T-helper 1 cell treated with Interleukin-12 subunit alpha and Interleukin-12 subunit beta and Interleukin-4 antibody, amounts not matched to agents 30 μg/mL and 1 μg/mL, for 36 hours (primary cell): Measurements from ENCODE around the gene COPS4.
"Not testable (repeated sequence)": the region's sequence is repeated elsewhere in the genome, so short reads cannot be mapped to it uniquely, and the experiment has no call there.

Experiments used
- H3K27ac Mint-ChIP-seq: one replicate; pipeline ENCODE4 v1.8.0; 2021; ENCODE audit warnings: mild to moderate bottlenecking, mixed read lengths
- H3K27me3 Mint-ChIP-seq: one replicate; pipeline ENCODE4 v1.8.0; 2021; ENCODE audit warnings: low read depth, mixed read lengths
- H3K36me3 Mint-ChIP-seq: one replicate; pipeline ENCODE4 v1.8.0; 2021; ENCODE audit warnings: low read depth, mixed read lengths
- H3K4me1 Mint-ChIP-seq: one replicate; pipeline ENCODE4 v1.8.0; 2021; ENCODE audit warnings: low read depth, mixed read lengths
- H3K4me3 Mint-ChIP-seq: one replicate; pipeline ENCODE4 v1.8.0; 2021; ENCODE audit warnings: mild to moderate bottlenecking, moderate library complexity, mixed read lengths
- H3K9me3 Mint-ChIP-seq: one replicate; pipeline ENCODE4 v1.8.0; 2021; ENCODE audit warnings: mixed read lengths

The COPS4 gene

GRCh38 chr4:83012687-83013419, 22.1 kb upstream of the COPS4 start:
- H3K4me1 Mint-ChIP-seq, result peaks cover 33% of the 10 kb centered on the region
- H3K36me3 Mint-ChIP-seq, result peaks cover 4% of the 10 kb centered on the region
- peak overlapping the region; percentile 92 for H3K4me3 Mint-ChIP-seq
- no peaks in the 10 kb centered on the region for H3K27me3 Mint-ChIP-seq
- H3K27ac Mint-ChIP-seq, result peak overlapping the region; percentile 93
- H3K9me3 Mint-ChIP-seq, result no peaks in the 10 kb centered on the region

GRCh38 chr4:83013420-83013867, 21.5 kb upstream of the COPS4 start:
- no peaks in the 10 kb centered on the region for H3K9me3 Mint-ChIP-seq
- peak overlapping the region; percentile 92 for H3K4me3 Mint-ChIP-seq
- H3K36me3 Mint-ChIP-seq, result peaks cover 4% of the 10 kb centered on the region
- no peaks in the 10 kb centered on the region for H3K27me3 Mint-ChIP-seq
- peaks cover 30% of the 10 kb centered on the region for H3K4me1 Mint-ChIP-seq
- H3K27ac Mint-ChIP-seq, result peak overlapping the region; percentile 93

GRCh38 chr4:83013902-83014301, 21.1 kb upstream of the COPS4 start:
- Mint-ChIP-seq H3K9me3 (no peaks in the 10 kb centered on the region), H3K4me1 (peaks cover 29% of the 10 kb centered on the region), H3K27ac (no peak overlapping the region), H3K27me3 (no peaks in the 10 kb centered on the region), H3K36me3 (peaks cover 4% of the 10 kb centered on the region), H3K4me3 (peak overlapping the region; percentile 92)

- H3K9me3 Mint-ChIP-seq, result peaks cover 2% of the 10 kb centered on the region
- peaks cover 8% of the 10 kb centered on the region for H3K4me1 Mint-ChIP-seq
- H3K27ac Mint-ChIP-seq, result no peak overlapping the region
- no peak overlapping the region for H3K4me3 Mint-ChIP-seq
- H3K27me3 Mint-ChIP-seq, result no peaks in the 10 kb centered on the region
- H3K36me3 Mint-ChIP-seq, result no peaks in the 10 kb centered on the region
These were observed 15.0 kb upstream of the COPS4 start for GRCh38 chr4:83019794-83020494.

- Mint-ChIP-seq H3K36me3 (no peaks in the 10 kb centered on the region), H3K4me3 (no peak overlapping the region), H3K9me3 (peaks cover 16% of the 10 kb centered on the region), H3K27ac (no peak overlapping the region), H3K4me1 (peaks cover 8% of the 10 kb centered on the region), H3K27me3 (no peaks in the 10 kb centered on the region)
These were observed 12.1 kb upstream of the COPS4 start for GRCh38 chr4:83022724-83023450.

- not testable (repeated sequence) for H3K27me3 Mint-ChIP-seq, H3K27ac Mint-ChIP-seq, H3K36me3 Mint-ChIP-seq, H3K4me1 Mint-ChIP-seq, H3K4me3 Mint-ChIP-seq
- H3K9me3 Mint-ChIP-seq, result peaks cover 16% of the 10 kb centered on the region
These were observed 11.4 kb upstream of the COPS4 start for GRCh38 chr4:83023599-83023998.

GRCh38 chr4:83024233-83024632, 10.8 kb upstream of the COPS4 start:
- Mint-ChIP-seq H3K27ac (no peak overlapping the region), H3K4me1 (peaks cover 8% of the 10 kb centered on the region), H3K9me3 (peaks cover 16% of the 10 kb centered on the region), H3K4me3 (no peak overlapping the region), H3K27me3 (peaks cover 5% of the 10 kb centered on the region), H3K36me3 (no peaks in the 10 kb centered on the region)

GRCh38 chr4:83025563-83025962, 9.4 kb upstream of the COPS4 start:
- Mint-ChIP-seq H3K27me3 (peaks cover 7% of the 10 kb centered on the region), H3K4me1 (peaks cover 3% of the 10 kb centered on the region), H3K4me3 (no peak overlapping the region), H3K36me3 (no peaks in the 10 kb centered on the region), H3K27ac (no peak overlapping the region), H3K9me3 (peaks cover 16% of the 10 kb centered on the region)

GRCh38 chr4:83028976-83029375, 6.0 kb upstream of the COPS4 start:
- Mint-ChIP-seq H3K27me3 (peaks cover 10% of the 10 kb centered on the region), H3K9me3 (peaks cover 16% of the 10 kb centered on the region), H3K4me1 (no peaks in the 10 kb centered on the region), H3K27ac (no peak overlapping the region), H3K4me3 (no peak overlapping the region), H3K36me3 (no peaks in the 10 kb centered on the region)

GRCh38 chr4:83029688-83030087, 5.3 kb upstream of the COPS4 start:
- Mint-ChIP-seq H3K27me3 (peaks cover 10% of the 10 kb centered on the region), H3K27ac (no peak overlapping the region), H3K4me3 (no peak overlapping the region), H3K9me3 (peaks cover 16% of the 10 kb centered on the region), H3K4me1 (peaks cover 3% of the 10 kb centered on the region), H3K36me3 (no peaks in the 10 kb centered on the region)

- peak overlapping the region; percentile 31 for H3K4me3 Mint-ChIP-seq
- H3K27me3 Mint-ChIP-seq, result no peaks in the 10 kb centered on the region
- H3K4me1 Mint-ChIP-seq, result peaks cover 21% of the 10 kb centered on the region
- H3K27ac Mint-ChIP-seq, result no peak overlapping the region
- H3K36me3 Mint-ChIP-seq, result peaks cover 1% of the 10 kb centered on the region
- H3K9me3 Mint-ChIP-seq, result no peaks in the 10 kb centered on the region
These were observed 2.1 kb downstream of the COPS4 start for GRCh38 chr4:83036991-83037665.

GRCh38 chr4:83040269-83040668, 5.3 kb downstream of the COPS4 start:
- Mint-ChIP-seq H3K4me3 (no peak overlapping the region), H3K36me3 (peaks cover 2% of the 10 kb centered on the region), H3K27me3 (no peaks in the 10 kb centered on the region), H3K9me3 (no peaks in the 10 kb centered on the region), H3K27ac (no peak overlapping the region), H3K4me1 (peaks cover 18% of the 10 kb centered on the region)

GRCh38 chr4:83043157-83043556, 8.2 kb downstream of the COPS4 start:
- H3K27me3 Mint-ChIP-seq, H3K36me3 Mint-ChIP-seq, H3K4me1 Mint-ChIP-seq, H3K9me3 Mint-ChIP-seq, H3K4me3 Mint-ChIP-seq, H3K27ac Mint-ChIP-seq: not testable (repeated sequence)

- H3K27me3 Mint-ChIP-seq, result no peaks in the 10 kb centered on the region
- no peak overlapping the region for H3K4me3 Mint-ChIP-seq
- H3K27ac Mint-ChIP-seq, result no peak overlapping the region
- peaks cover 5% of the 10 kb centered on the region for H3K4me1 Mint-ChIP-seq
- no peaks in the 10 kb centered on the region for H3K9me3 Mint-ChIP-seq
- H3K36me3 Mint-ChIP-seq, result peaks cover 2% of the 10 kb centered on the region
These were observed 8.9 kb downstream of the COPS4 start for GRCh38 chr4:83043801-83044407.
